ENCODE data around the gene EXOC4. TPM values are rescaled to one million over a fixed set of nuclear protein-coding genes. Genes with fewer than 3 reads are reported as not detected.

The EXOC4 gene
- total RNA-seq, 4 donors from 2014 or later, result 60.0 to 187 (median 80.1) TPM

DNA sequence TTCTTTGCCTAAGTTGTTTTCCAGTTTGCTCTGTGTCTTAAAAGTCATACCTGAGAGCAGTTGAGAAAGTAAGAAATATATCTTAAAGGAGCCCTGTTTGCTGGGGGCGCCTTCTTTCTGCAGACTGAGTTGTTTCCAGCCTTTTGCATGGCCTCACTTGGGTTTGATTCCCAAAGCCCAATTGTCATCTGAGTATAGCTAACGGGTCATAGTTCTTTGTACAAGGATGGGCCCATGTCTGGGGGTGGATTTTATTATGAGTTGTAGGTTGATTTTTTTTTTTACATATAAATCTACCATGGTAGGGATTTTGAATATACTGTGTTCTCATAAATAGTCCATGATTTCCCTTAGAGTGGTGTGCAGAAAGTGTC lies 555.6 kb downstream of the EXOC4 start:
- Histone ChIP-seq H3K27me3 (no peaks in the 10 kb centered on the region), H3K4me1 (no peaks in the 10 kb centered on the region), H3K36me3 (no peaks in the 10 kb centered on the region), H3K4me3 (no peak overlapping the region), H3K27ac (no peak overlapping the region), H3K9me3 (no peaks in the 10 kb centered on the region)
- WGBS, result 90% methylated on average over 2 of the region's 2 CpGs
- no peak for DNase-seq (ENCODE audit: low spot score in 2 of 2)
- no peak for TF ChIP-seq POLR2AphosphoS5 (IDR thresholded peaks at IDR 0.05)
- no peak for TF ChIP-seq POLR2A (IDR thresholded peaks at IDR 0.05)
- TF ChIP-seq, protein P1, sequence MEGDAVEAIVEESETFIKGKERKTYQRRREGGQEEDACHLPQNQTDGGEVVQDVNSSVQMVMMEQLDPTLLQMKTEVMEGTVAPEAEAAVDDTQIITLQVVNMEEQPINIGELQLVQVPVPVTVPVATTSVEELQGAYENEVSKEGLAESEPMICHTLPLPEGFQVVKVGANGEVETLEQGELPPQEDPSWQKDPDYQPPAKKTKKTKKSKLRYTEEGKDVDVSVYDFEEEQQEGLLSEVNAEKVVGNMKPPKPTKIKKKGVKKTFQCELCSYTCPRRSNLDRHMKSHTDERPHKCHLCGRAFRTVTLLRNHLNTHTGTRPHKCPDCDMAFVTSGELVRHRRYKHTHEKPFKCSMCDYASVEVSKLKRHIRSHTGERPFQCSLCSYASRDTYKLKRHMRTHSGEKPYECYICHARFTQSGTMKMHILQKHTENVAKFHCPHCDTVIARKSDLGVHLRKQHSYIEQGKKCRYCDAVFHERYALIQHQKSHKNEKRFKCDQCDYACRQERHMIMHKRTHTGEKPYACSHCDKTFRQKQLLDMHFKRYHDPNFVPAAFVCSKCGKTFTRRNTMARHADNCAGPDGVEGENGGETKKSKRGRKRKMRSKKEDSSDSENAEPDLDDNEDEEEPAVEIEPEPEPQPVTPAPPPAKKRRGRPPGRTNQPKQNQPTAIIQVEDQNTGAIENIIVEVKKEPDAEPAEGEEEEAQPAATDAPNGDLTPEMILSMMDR (IDR thresholded peaks at IDR 0.05), result no peak
- no peak for TF ChIP-seq EP300 (IDR thresholded peaks at IDR 0.05)

DNA sequence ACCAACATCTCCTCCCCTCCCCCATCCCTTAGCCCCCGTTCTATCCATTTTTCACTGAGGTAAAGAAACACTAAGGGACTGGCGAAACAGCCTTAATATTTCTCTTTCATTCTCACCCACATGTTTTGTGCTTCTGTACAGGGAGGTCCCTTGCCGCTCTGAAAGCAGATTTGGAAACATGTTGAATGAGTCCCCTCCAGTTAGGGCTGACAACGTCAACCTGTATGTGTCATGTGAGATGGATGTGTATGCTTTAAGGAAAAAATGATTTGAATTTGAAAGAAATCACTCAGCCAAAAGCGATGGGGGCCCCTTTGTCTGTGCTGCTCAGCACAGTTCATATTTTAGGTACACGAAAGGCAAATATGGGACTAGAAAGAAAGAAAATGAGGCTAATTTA lies 560.0 kb downstream of the EXOC4 start:
- Histone ChIP-seq H3K27ac (no peak overlapping the region), H3K36me3 (peaks cover 8% of the 10 kb centered on the region), H3K4me1 (no peaks in the 10 kb centered on the region), H3K9me3 (no peaks in the 10 kb centered on the region), H3K27me3 (no peaks in the 10 kb centered on the region), H3K4me3 (no peak overlapping the region)
- 93% methylated on average over 6 of the region's 6 CpGs for WGBS
- no peak for DNase-seq (ENCODE audit: low spot score in 2 of 2)
- TF ChIP-seq EP300 (IDR thresholded peaks at IDR 0.05), result no peak
- no peak for TF ChIP-seq POLR2A (IDR thresholded peaks at IDR 0.05)
- TF ChIP-seq, protein P1 (IDR thresholded peaks at IDR 0.05), result no peak
- TF ChIP-seq POLR2AphosphoS5 (IDR thresholded peaks at IDR 0.05), result no peak

DNA sequence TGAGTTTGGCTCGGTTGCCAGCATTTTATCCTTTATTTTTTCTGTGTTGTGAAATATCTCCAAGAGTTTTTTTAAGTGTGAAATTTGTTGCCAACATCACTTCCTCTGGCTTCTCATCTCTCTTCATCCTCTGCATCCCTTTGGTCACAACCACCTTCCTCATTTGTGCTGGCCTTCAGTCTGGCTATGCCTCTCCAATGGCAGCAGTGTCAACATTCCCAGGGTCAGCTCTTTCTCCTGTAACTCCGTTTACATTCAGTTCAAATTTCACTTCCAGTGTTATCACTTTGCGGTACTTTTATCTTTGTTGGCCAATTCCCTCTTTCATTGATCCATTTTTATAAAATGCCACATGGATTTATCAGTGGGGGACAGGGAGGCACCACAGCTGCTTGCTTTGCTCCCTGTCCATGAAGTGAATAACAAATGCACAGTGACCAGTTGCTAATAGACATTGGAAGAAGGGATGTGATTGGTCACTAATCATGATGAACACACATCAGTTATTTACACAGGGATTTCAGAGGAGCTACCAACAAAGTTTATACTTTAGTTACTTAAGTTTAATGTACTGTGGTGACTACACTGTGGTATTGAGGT lies 562.8 kb downstream of the EXOC4 start:
- TF ChIP-seq, protein P1 (IDR thresholded peaks at IDR 0.05), result no peak
- no peak for TF ChIP-seq POLR2AphosphoS5 (IDR thresholded peaks at IDR 0.05)
- TF ChIP-seq EP300 (IDR thresholded peaks at IDR 0.05), result no peak
- TF ChIP-seq POLR2A (IDR thresholded peaks at IDR 0.05), result no peak
- H3K27ac ChIP-seq, result no peak overlapping the region
- 91% methylated on average over 3 of the region's 3 CpGs for WGBS
- H3K4me1 ChIP-seq, result no peaks in the 10 kb centered on the region
- no peak for DNase-seq (ENCODE audit: low spot score in 2 of 2)
- no peak overlapping the region for H3K4me3 ChIP-seq
- no peaks in the 10 kb centered on the region for H3K27me3 ChIP-seq
- H3K9me3 ChIP-seq, result no peaks in the 10 kb centered on the region
- H3K36me3 ChIP-seq, result peaks cover 18% of the 10 kb centered on the region

DNA sequence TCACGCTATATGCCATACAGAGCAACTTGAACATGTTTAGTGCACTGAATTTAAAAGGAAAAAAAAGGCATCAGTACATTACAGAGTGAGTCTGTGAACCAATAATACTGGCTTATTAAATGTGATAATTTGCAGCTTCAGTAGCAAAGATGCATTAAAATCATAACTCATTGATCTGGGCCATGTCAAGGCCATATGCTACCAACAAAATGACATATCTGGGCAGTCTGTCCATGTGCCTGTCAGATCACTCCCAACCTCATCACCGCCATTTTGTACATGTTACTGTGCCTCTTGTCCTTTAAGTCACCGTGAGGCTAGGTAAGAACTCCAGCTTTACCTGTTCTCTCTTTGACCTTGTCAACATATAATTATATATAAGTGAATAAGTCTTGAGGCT lies 566.8 kb downstream of the EXOC4 start:
- H3K4me3 ChIP-seq, result no peak overlapping the region
- no peaks in the 10 kb centered on the region for H3K27me3 ChIP-seq
- TF ChIP-seq POLR2AphosphoS5 (IDR thresholded peaks at IDR 0.05) (no peak), POLR2A (IDR thresholded peaks at IDR 0.05) (no peak), EP300 (IDR thresholded peaks at IDR 0.05) (no peak)
- TF ChIP-seq, protein P1 (IDR thresholded peaks at IDR 0.05), result no peak
- no peak for DNase-seq (ENCODE audit: low spot score in 2 of 2)
- no peaks in the 10 kb centered on the region for H3K9me3 ChIP-seq
- 92% methylated on average over 3 of the region's 3 CpGs for WGBS
- no peaks in the 10 kb centered on the region for H3K4me1 ChIP-seq
- H3K36me3 ChIP-seq, result peaks cover 18% of the 10 kb centered on the region
- H3K27ac ChIP-seq, result no peak overlapping the region

DNA sequence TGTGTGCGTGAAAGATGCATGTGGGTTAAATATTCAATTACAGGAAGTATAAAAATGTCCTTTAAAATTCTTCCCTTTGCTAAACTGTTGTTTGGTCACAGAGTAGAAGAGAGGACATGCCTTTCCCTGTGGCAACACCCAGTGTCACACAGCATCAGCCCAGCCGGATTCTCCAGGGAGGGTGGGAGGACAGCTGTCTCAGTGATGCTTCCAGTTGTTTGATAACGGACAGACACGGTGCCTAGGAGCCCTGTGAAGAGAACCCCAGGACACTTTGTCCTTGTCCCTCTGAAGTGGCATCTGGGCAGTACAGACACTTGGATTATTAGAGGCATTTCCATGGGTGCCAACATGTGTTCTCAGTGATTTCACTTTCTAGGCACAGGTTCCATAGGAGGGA lies 567.7 kb downstream of the EXOC4 start:
- DNase-seq (ENCODE audit: low spot score in 2 of 2), result no peak
- Histone ChIP-seq H3K36me3 (peaks cover 18% of the 10 kb centered on the region), H3K4me3 (no peak overlapping the region), H3K4me1 (no peaks in the 10 kb centered on the region), H3K9me3 (no peaks in the 10 kb centered on the region), H3K27me3 (no peaks in the 10 kb centered on the region), H3K27ac (no peak overlapping the region)
- no peak for TF ChIP-seq POLR2AphosphoS5 (IDR thresholded peaks at IDR 0.05)
- no peak for TF ChIP-seq POLR2A (IDR thresholded peaks at IDR 0.05)
- TF ChIP-seq, protein P1 (IDR thresholded peaks at IDR 0.05), result no peak
- no peak for TF ChIP-seq EP300 (IDR thresholded peaks at IDR 0.05)
- 79% methylated on average over 4 of the region's 4 CpGs for WGBS
